ENCODE data around the gene TTI1.
"Not testable (repeated sequence)": the region's sequence is repeated elsewhere in the genome, so short reads cannot be mapped to it uniquely, and the experiment has no call there.

TTI1 gene

DNA sequence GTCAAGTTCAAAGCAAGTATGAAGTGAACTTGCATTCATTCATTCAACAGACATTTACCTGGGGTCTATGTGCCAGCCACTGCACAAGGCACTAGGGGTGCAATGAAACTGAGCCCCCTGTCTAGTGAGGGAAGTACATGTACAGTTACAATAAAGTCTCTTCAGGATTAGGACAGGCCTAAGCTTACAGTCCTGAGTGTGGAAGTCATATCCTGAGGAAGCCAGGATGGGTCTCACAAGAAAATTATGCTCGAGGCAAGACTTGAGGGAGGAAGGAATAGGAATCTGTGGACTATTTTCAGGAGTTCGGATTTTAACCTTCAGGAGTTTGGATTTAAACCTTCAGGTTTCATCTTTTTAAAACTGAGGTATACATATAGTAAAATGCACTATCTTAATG, 19.4 kb downstream of the TTI1 start:
- TF ChIP-seq POLR2A (IDR thresholded peaks at IDR 0.05; ENCODE audit: extremely low read depth, insufficient read length) (no peak), CTCF (IDR thresholded peaks at IDR 0.05; ENCODE audit: low read depth, low read length) (no peak), MAX (IDR thresholded peaks at IDR 0.05; ENCODE audit: low read depth, low read length) (no peak)
- no peak for DNase-seq (ENCODE audit: low read depth)
- no peak overlapping the region for H3K4me3 ChIP-seq (ENCODE audit: low read depth, low read length)

DNA sequence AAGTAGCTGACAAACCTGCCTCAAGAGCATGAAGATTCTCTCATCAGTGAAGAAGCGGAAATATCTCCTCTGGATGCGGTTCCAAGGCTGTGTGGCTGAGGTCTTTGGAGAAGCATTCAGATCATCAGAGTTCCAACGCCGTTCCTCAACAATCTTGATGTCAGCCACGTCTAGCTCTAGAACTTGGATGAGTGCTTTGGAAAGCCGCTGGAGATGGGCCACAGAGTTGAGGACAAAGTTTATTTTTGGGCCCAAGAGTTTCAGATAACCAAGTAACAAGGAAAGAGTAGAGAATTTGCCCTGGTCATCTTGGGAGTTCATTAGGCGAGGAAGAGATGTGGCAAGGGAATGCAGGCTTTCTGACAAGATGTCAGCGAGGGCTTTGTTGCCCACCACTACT, 20.9 kb downstream of the TTI1 start:
- no peak overlapping the region for H3K4me3 ChIP-seq (ENCODE audit: low read depth, low read length)
- no peak for DNase-seq (ENCODE audit: low read depth)
- TF ChIP-seq POLR2A (IDR thresholded peaks at IDR 0.05; ENCODE audit: extremely low read depth, insufficient read length) (no peak), CTCF (IDR thresholded peaks at IDR 0.05; ENCODE audit: low read depth, low read length) (no peak), MYC (IDR thresholded peaks at IDR 0.05; ENCODE audit: low read depth, low read length) (no peak), MAX (IDR thresholded peaks at IDR 0.05; ENCODE audit: low read depth, low read length) (no peak)

GRCh38 chr20:38011696-38012095, 21.6 kb downstream of the TTI1 start:
- no peak overlapping the region for H3K4me3 ChIP-seq (ENCODE audit: low read depth, low read length)
- TF ChIP-seq MAX (IDR thresholded peaks at IDR 0.05; ENCODE audit: low read depth, low read length) (no peak), POLR2A (IDR thresholded peaks at IDR 0.05; ENCODE audit: extremely low read depth, insufficient read length) (no peak), CTCF (IDR thresholded peaks at IDR 0.05; ENCODE audit: low read depth, low read length) (no peak), MYC (IDR thresholded peaks at IDR 0.05; ENCODE audit: low read depth, low read length) (no peak)
- no peak for DNase-seq (ENCODE audit: low read depth)

DNA sequence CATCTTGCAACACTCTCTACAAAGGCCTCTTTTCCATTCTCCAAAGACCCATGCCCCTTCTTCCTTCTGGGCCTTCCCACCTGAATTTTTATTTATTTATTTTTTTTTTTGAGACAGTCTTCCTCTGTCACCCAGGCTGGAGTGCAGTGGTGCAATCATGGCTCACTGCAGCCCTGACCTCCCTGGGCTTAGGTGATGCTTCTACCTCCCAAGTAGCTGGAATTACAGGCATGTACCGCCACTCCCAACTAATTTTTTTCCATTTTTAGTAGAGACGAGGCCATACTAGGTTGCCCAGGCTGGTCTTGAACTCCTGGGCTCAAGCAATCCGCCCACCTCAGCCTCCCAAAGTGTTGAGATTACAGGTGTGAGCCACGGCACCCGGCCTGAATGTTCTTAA, 23.8 kb downstream of the TTI1 start:
- DNase-seq (ENCODE audit: low read depth) = not testable (repeated sequence)

DNA sequence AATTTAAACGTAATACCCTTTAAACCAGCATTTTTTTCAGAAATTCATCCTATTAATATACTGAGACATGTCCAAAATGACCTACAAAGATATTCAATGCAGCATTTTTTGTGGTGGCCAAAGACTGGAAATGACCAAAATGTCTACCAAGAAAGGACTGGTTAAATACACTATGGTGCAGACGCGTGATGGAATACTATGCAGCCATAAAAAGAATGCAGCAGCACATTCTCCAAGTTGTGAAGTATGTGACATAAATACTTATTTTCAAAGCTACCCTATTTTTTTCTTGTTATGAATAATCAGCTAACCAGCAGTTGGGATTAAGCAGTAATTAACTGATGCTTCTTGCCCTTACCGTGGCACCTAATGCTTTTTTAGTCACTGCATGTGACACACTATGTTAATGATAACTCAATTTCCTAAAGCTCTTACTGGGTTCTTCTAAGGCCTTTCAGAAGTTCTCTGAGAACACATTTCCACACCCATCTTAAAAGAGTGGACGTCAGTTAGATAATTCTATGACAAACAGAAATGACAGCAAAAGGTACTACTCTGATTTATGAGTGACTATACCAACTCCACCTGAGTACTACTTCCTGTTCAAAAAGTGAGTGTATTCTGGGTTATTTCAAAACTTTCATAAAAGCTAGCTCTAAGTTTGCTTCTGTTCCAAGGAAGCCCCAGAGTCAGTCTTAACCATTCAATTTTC, 24.9 kb downstream of the TTI1 start:
- TF ChIP-seq CTCF (IDR thresholded peaks at IDR 0.05; ENCODE audit: low read depth, low read length) (no peak), MYC (IDR thresholded peaks at IDR 0.05; ENCODE audit: low read depth, low read length) (no peak), POLR2A (IDR thresholded peaks at IDR 0.05; ENCODE audit: extremely low read depth, insufficient read length) (no peak), MAX (IDR thresholded peaks at IDR 0.05; ENCODE audit: low read depth, low read length) (no peak)
- H3K4me3 ChIP-seq (ENCODE audit: low read depth, low read length) = no peak overlapping the region
- DNase-seq (ENCODE audit: low read depth) = no peak

More for the DNA sequence above, 23.8 kb downstream of the TTI1 start:
- not testable (repeated sequence) for H3K4me3 ChIP-seq (ENCODE audit: low read depth, low read length)

DNA sequence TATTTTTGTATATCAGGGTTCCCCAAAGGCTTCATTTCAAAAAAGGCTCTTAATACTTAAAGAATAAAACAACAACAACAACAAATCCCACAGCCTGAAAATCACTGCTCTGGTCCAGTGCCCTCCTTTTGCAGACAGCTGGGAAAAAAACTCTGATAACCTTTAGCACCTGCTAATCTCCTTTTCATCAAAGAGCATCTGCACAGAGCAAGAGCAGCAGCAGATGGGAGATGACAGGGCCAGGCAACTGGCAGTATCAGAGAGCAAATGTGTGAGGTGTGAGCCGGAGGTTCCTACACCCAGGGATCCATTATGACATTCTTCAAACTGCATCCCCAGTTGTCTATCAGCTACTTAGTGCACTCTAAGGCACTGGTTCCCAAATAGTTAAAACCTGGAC, 25.7 kb downstream of the TTI1 start:
- H3K4me3 ChIP-seq (ENCODE audit: low read depth, low read length) = no peak overlapping the region
- no peak for DNase-seq (ENCODE audit: low read depth)
- no peak for TF ChIP-seq MAX (IDR thresholded peaks at IDR 0.05; ENCODE audit: low read depth, low read length)
- no peak for TF ChIP-seq MYC (IDR thresholded peaks at IDR 0.05; ENCODE audit: low read depth, low read length)
- TF ChIP-seq CTCF (IDR thresholded peaks at IDR 0.05; ENCODE audit: low read depth, low read length) = no peak
